Measurements from ENCODE around the gene RNF2. TPM values are rescaled to one million over a fixed set of nuclear protein-coding genes. Genes with fewer than 3 reads are reported as not detected.
"Not testable (repeated sequence)": the region's sequence is repeated elsewhere in the genome, so short reads cannot be mapped to it uniquely, and the experiment has no call there.

Gene RNF2
- total and polyA plus RNA-seq, 10 of the 15 experiments (the other 5 are each of a cell fraction or from before 2014, with no cell fraction given) = 4.8 to 36.3 (median 15.1) TPM

DNA sequence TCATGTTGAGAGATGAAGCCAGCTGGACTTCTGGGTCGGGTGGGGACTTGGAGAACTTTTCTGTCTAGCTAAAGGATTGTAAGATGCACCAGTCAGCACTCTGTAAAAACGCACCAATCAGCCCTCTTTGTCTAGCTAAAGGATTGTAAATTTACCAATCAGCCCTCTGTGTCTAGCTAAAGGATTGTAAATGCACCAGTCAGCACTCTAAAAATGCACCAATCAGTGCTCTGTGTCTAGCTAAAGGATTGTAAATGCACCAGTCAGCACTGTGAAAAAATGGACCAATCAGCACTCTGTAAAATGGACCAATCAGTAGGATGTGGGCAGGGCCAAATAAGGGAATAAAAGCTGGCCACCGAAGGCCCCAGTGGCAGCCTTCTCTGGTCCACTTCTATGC lies 19.6 kb downstream of the RNF2 start:
- H3K4me2 ChIP-seq (ENCODE audit: control insufficient read depth, insufficient read depth); ATAC-seq; H3K4me3 ChIP-seq; H2AFZ ChIP-seq (ENCODE audit: control insufficient read depth, low read depth, low read length); H3K27me3 ChIP-seq (replicated peaks in 1 of 2; ENCODE audit: control insufficient read depth in 2 of 2, insufficient read depth in 2 of 2, low read length in 1 of 2); H3K4me1 ChIP-seq (ENCODE audit: control insufficient read depth, insufficient read depth, low read length); H3K9ac ChIP-seq (ENCODE audit: control insufficient read depth, insufficient read depth, low read length); FAIRE-seq; H3K9me3 ChIP-seq (replicated peaks; ENCODE audit: control insufficient read depth, insufficient read depth, low read length); DNase-seq (ENCODE audit: low read depth, low spot score); H3K79me2 ChIP-seq (ENCODE audit: control insufficient read depth, insufficient read depth, low read length); in situ Hi-C loops (cut with MboI); H3K27ac ChIP-seq (ENCODE audit: control insufficient read depth, insufficient read depth); H4K20me1 ChIP-seq (ENCODE audit: control insufficient read depth, insufficient read depth); intact Hi-C loops (cut with micrococcal nuclease; ENCODE audit: unreplicated experiment); BruUV-seq (replicated peaks); H3K36me3 ChIP-seq (ENCODE audit: control insufficient read depth in 2 of 2, insufficient read depth in 2 of 2, low read length in 1 of 2): not testable (repeated sequence)
- ChIA-PET RAD21 (ENCODE audit: unreplicated experiment) (interaction anchor here (1.4 kb wide), 1 partner anchor 105 kb away, joined by 4 read pairs; no protein-coding TSS in a partner anchor), CTCF (interaction anchor here (1.2 to 2.4 kb wide), 2 partner anchors 8 to 105 kb away, joined by 3 to 11 read pairs; no protein-coding TSS in a partner anchor), POLR2A (interaction anchor here (0.5 kb wide), 1 partner anchor 101 kb away, joined by 3 read pairs; no protein-coding TSS in a partner anchor), SMC1A (ENCODE audit: uncharacterized antibody, unreplicated experiment) (interaction anchor here (0.6 to 1.8 kb wide), 5 partner anchors 10 to 187 kb away, joined by 3 to 6 read pairs (median 4); partner anchors contain the start of gene RNF2)
- WGBS (ENCODE audit: insufficient coverage, insufficient replicate concordance, low lambda C conversion rate, missing lambda C conversion rate) = 100% methylated on average over 3 of the region's 3 CpGs
- peak; percentile 29; the same call in 1 of the 2 replicates for TF ChIP-seq NFYB (IDR thresholded peaks at IDR 0.05; ENCODE audit: insufficient read depth, low read depth, low read length)

DNA sequence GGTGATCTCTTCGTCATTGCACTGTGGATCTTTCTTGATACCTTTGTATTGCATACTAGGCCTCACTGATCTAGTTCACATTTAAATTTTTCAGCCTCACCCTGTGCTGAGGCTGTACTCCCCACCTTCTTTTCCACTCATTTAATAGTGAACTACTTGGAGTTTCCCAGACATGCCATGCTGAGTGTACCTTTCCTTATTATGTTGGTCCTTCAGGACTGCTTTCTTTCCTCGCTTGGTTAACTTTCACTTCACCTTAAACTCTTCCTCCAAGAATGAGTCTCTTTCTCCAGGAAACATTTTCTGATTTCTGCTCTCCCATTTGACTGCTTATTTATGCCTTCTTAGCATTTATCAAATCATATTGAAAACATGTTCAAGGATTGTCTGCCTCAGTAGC lies 20.8 kb downstream of the RNF2 start:
- POLR2A ChIA-PET = interaction anchor here (0.9 to 1.4 kb wide), 2 partner anchors 9 to 18 kb away, joined by 3 to 4 read pairs; no protein-coding TSS in a partner anchor
- 73% methylated on average over 2 of the region's 2 CpGs for WGBS (ENCODE audit: insufficient coverage, insufficient replicate concordance, low lambda C conversion rate, missing lambda C conversion rate)
- H3K9ac ChIP-seq (ENCODE audit: control insufficient read depth, insufficient read depth, low read length) = no peak overlapping the region
- CTCF ChIA-PET = interaction anchor here (1.1 to 2.4 kb wide), 2 partner anchors 25 to 103 kb away, joined by 3 to 11 read pairs; no protein-coding TSS in a partner anchor
- no peaks in the 10 kb centered on the region for H3K27me3 ChIP-seq (replicated peaks in 1 of 2; ENCODE audit: control insufficient read depth in 2 of 2, insufficient read depth in 2 of 2, low read length in 1 of 2)
- FAIRE-seq = peak; percentile 44
- no peak for DNase-seq (ENCODE audit: low read depth, low spot score)
- SMC1A ChIA-PET (ENCODE audit: uncharacterized antibody, unreplicated experiment) = interaction anchor here (0.8 to 1.6 kb wide), 5 partner anchors 16 to 605 kb away, joined by 3 to 4 read pairs (median 3); no protein-coding TSS in a partner anchor
- no peak overlapping the region for H3K4me3 ChIP-seq
- H3K9me3 ChIP-seq (replicated peaks; ENCODE audit: control insufficient read depth, insufficient read depth, low read length) = no peaks in the 10 kb centered on the region; the same call in 2 of the 3 replicates
- H3K4me2 ChIP-seq (ENCODE audit: control insufficient read depth, insufficient read depth) = no peak overlapping the region
- RAD21 ChIA-PET (ENCODE audit: unreplicated experiment) = interaction anchor here (0.6 to 1.4 kb wide), 2 partner anchors 10 to 104 kb away, joined by 3 to 4 read pairs; no protein-coding TSS in a partner anchor
- in situ Hi-C loops (cut with MboI) (no loop called here), intact Hi-C loops (cut with micrococcal nuclease; ENCODE audit: unreplicated experiment) (no loop called here)
- TF ChIP-seq ZBED1 (IDR thresholded peaks at IDR 0.05; ENCODE audit: borderline replicate concordance) (no peak), GATAD2B (conservative IDR thresholded peaks at IDR 0.05; ENCODE audit: low read depth) (no peak)
- no peaks in the 10 kb centered on the region for H3K4me1 ChIP-seq (ENCODE audit: control insufficient read depth, insufficient read depth, low read length)
- BruUV-seq (replicated peaks) = no TSS peak
- no peaks in the 10 kb centered on the region for H3K36me3 ChIP-seq (ENCODE audit: control insufficient read depth in 2 of 2, insufficient read depth in 2 of 2, low read length in 1 of 2)
- no peaks in the 10 kb centered on the region for H4K20me1 ChIP-seq (ENCODE audit: control insufficient read depth, insufficient read depth)
- H3K27ac ChIP-seq (ENCODE audit: control insufficient read depth, insufficient read depth) = no peak overlapping the region
- H3K79me2 ChIP-seq (ENCODE audit: control insufficient read depth, insufficient read depth, low read length) = no peaks in the 10 kb centered on the region; the same call in none of the 2 replicates
- H2AFZ ChIP-seq (ENCODE audit: control insufficient read depth, low read depth, low read length) = no peak overlapping the region
- ATAC-seq = no peak

All from GM12878 (cell line).